Occipital lobe (tissue), 2 donors: ENCODE data around the gene PIP4K2A. TPM values are rescaled to one million over a fixed set of nuclear protein-coding genes. Genes with fewer than 3 reads are reported as not detected.
"Not testable (repeated sequence)": the region's sequence is repeated elsewhere in the genome, so short reads cannot be mapped to it uniquely, and the experiment has no call there.

ENCODE experiments used
- DNase-seq: peaks from one replicate; lab custom pipeline; 2025; lab: John Stamatoyannopoulos, UW
- total RNA-seq: library from RNA; depleted of rRNA; stranded (reverse); fragments of >200 nt; gene quantifications from one replicate; pipeline ENCODE4 v1.2.3, GENCODE V29; 2014

PIP4K2A gene
- total RNA-seq, 1 donor from 2014 or later: 41.0 TPM

GRCh38 chr10:22556774-22557173 is 157.6 kb downstream of the PIP4K2A start:
- no peak for DNase-seq

GRCh38 chr10:22554461-22555182 is 159.8 kb downstream of the PIP4K2A start:
- peak; percentile 43 for DNase-seq

GRCh38 chr10:22553452-22553995 is 160.9 kb downstream of the PIP4K2A start:
- no peak for DNase-seq

GRCh38 chr10:22552888-22553378 is 161.4 kb downstream of the PIP4K2A start:
- no peak for DNase-seq

GRCh38 chr10:22551681-22552365 is 162.6 kb downstream of the PIP4K2A start:
- no peak for DNase-seq

GRCh38 chr10:22550732-22551131 is 163.6 kb downstream of the PIP4K2A start:
- DNase-seq: no peak

GRCh38 chr10:22548344-22548743 is 166.0 kb downstream of the PIP4K2A start:
- no peak for DNase-seq

GRCh38 chr10:22545643-22546042 is 168.7 kb downstream of the PIP4K2A start:
- DNase-seq: no peak

- DNase-seq: no peak
These were observed 169.9 kb downstream of the PIP4K2A start for GRCh38 chr10:22544325-22545068.

GRCh38 chr10:22542773-22543172 is 171.6 kb downstream of the PIP4K2A start:
- DNase-seq: no peak

GRCh38 chr10:22541900-22542299 is 172.5 kb downstream of the PIP4K2A start:
- no peak for DNase-seq

- DNase-seq: no peak
These were observed 174.6 kb downstream of the PIP4K2A start for GRCh38 chr10:22539579-22540298.

- DNase-seq: no peak
These were observed 176.6 kb downstream of the PIP4K2A start for GRCh38 chr10:22537810-22538209.

- DNase-seq: no peak
These were observed 177.8 kb downstream of the PIP4K2A start for GRCh38 chr10:22536620-22537019.

GRCh38 chr10:22534849-22535604 is 179.4 kb downstream of the PIP4K2A start:
- no peak for DNase-seq

GRCh38 chr10:22531441-22531840 is 182.9 kb downstream of the PIP4K2A start:
- DNase-seq: no peak

GRCh38 chr10:22531008-22531407 is 183.4 kb downstream of the PIP4K2A start:
- DNase-seq: no peak

GRCh38 chr10:22527520-22527919 is 186.9 kb downstream of the PIP4K2A start:
- no peak for DNase-seq

GRCh38 chr10:22524333-22524732 is 190.0 kb downstream of the PIP4K2A start:
- DNase-seq: not testable (repeated sequence)

GRCh38 chr10:22520645-22521044 is 193.7 kb downstream of the PIP4K2A start:
- DNase-seq: not testable (repeated sequence)
